ENCODE data around the gene DMC1. TPM values are rescaled to one million over a fixed set of nuclear protein-coding genes. Genes with fewer than 3 reads are reported as not detected.
"Not testable (repeated sequence)": the region's sequence is repeated elsewhere in the genome, so short reads cannot be mapped to it uniquely, and the experiment has no call there.

DMC1 gene
- total and polyA plus RNA-seq, 9 of the 15 experiments (the other 6 are each of a cell fraction or from before 2014, with no cell fraction given): 5.5 to 55.5 (median 9.8) TPM

- H3K27ac ChIP-seq (ENCODE audit: extremely low read depth, low read depth, low read length); intact Hi-C loops (cut with micrococcal nuclease); BruUV-seq (replicated peaks); CTCF ChIA-PET (ENCODE audit: low intra/inter-chr PET ratio); H3K4me3 ChIP-seq; H3K36me3 ChIP-seq (ENCODE audit: control insufficient read depth, insufficient read depth, low read length); H3K9ac ChIP-seq (ENCODE audit: insufficient read depth in 1 of 2, low read depth in 2 of 2, low read length in 2 of 2); H3K9me1 ChIP-seq (ENCODE audit: control insufficient read depth, insufficient read depth, low read length); DNase-seq (ENCODE audit: extremely low read depth in 1 of 4, low spot score in 3 of 4); H2AFZ ChIP-seq (ENCODE audit: low read depth, low read length); FAIRE-seq; ATAC-seq; in situ Hi-C loops (cut with MboI); H3K4me2 ChIP-seq (ENCODE audit: insufficient read depth, low read length); H4K20me1 ChIP-seq (replicated peaks; ENCODE audit: control insufficient read depth, insufficient read depth, low read length); H3K9me3 ChIP-seq (replicated peaks; ENCODE audit: control insufficient read depth, insufficient read depth, low read depth, low read length); H3K27me3 ChIP-seq (ENCODE audit: control insufficient read depth in 2 of 2, insufficient read depth in 2 of 2, low read length in 2 of 2); H3K79me2 ChIP-seq (ENCODE audit: control insufficient read depth, insufficient read depth, low read length): not testable (repeated sequence)
- 72% methylated on average over 4 of the region's 10 CpGs for WGBS (ENCODE audit: insufficient coverage, low coverage, missing lambda C conversion rate)
- H3K4me1 ChIP-seq (replicated peaks in 1 of 2; ENCODE audit: control insufficient read depth in 2 of 2, insufficient read depth in 2 of 2, low read length in 2 of 2): peaks cover 8 to 33% of the 10 kb centered on the region in 2 experiments; a peak in 4 of 5 replicates
- POLR2A ChIA-PET: interaction anchor here (1.5 kb wide), 1 partner anchor 10 kb away, joined by 4 read pairs; no protein-coding TSS in a partner anchor
These were observed 99.8 kb downstream of the DMC1 start for GRCh38 chr22:38470179-38470578.

GRCh38 chr22:38469306-38469781 is 100.6 kb downstream of the DMC1 start:
- ChIA-PET CTCF (ENCODE audit: low intra/inter-chr PET ratio) (no interaction called here), POLR2A (interaction anchor here (1.3 to 1.5 kb wide), 3 partner anchors 9 to 24 kb away, joined by 3 to 6 read pairs (median 4); no protein-coding TSS in a partner anchor)
- intact Hi-C loops (cut with micrococcal nuclease) (no loop called here), in situ Hi-C loops (cut with MboI) (no loop called here)
- 88% methylated on average over 3 of the region's 6 CpGs for WGBS (ENCODE audit: insufficient coverage, low coverage, missing lambda C conversion rate)
- no peaks in the 10 kb centered on the region for H4K20me1 ChIP-seq (replicated peaks; ENCODE audit: control insufficient read depth, insufficient read depth, low read length)
- H3K9ac ChIP-seq (ENCODE audit: insufficient read depth in 1 of 2, low read depth in 2 of 2, low read length in 2 of 2): peak overlapping the region in 1 of 2 experiments; percentile 99; a peak in 3 of 4 replicates
- peak overlapping the region; percentile 85; the same call in 1 of the 2 replicates for H3K4me2 ChIP-seq (ENCODE audit: insufficient read depth, low read length)
- H3K36me3 ChIP-seq (ENCODE audit: control insufficient read depth, insufficient read depth, low read length): no peaks in the 10 kb centered on the region
- H3K27ac ChIP-seq (ENCODE audit: extremely low read depth, low read depth, low read length): no peak overlapping the region
- ATAC-seq (no peak), DNase-seq (ENCODE audit: extremely low read depth in 1 of 4, low spot score in 3 of 4) (no peak), FAIRE-seq (no peak)
- no peak overlapping the region for H2AFZ ChIP-seq (ENCODE audit: low read depth, low read length)
- H3K4me3 ChIP-seq: no peak overlapping the region
- no peaks in the 10 kb centered on the region for H3K9me1 ChIP-seq (ENCODE audit: control insufficient read depth, insufficient read depth, low read length)
- no peaks in the 10 kb centered on the region for H3K9me3 ChIP-seq (replicated peaks; ENCODE audit: control insufficient read depth, insufficient read depth, low read depth, low read length)
- peaks cover 5% of the 10 kb centered on the region for H3K79me2 ChIP-seq (ENCODE audit: control insufficient read depth, insufficient read depth, low read length)
- H3K27me3 ChIP-seq (ENCODE audit: control insufficient read depth in 2 of 2, insufficient read depth in 2 of 2, low read length in 2 of 2): no peaks in the 10 kb centered on the region
- BruUV-seq (replicated peaks): no TSS peak
- H3K4me1 ChIP-seq (replicated peaks in 1 of 2; ENCODE audit: control insufficient read depth in 2 of 2, insufficient read depth in 2 of 2, low read length in 2 of 2): peaks cover 8 to 33% of the 10 kb centered on the region in 2 experiments; a peak in 4 of 5 replicates
- TF ChIP-seq CREM (IDR thresholded peaks at IDR 0.05; ENCODE audit: low read depth) (no peak), ZBTB1 (CRISPR knock-in tag; IDR thresholded peaks at IDR 0.05; ENCODE audit: borderline replicate concordance, low read depth) (no peak), DMBX1 (CRISPR knock-in tag; IDR thresholded peaks at IDR 0.05; ENCODE audit: borderline replicate concordance) (no peak), MLX (CRISPR knock-in tag; conservative IDR thresholded peaks at IDR 0.05) (no peak), ETS2 (tag; IDR thresholded peaks at IDR 0.05; ENCODE audit: borderline replicate concordance, poor library complexity, severe bottlenecking) (no peak), POLR2G (IDR thresholded peaks at IDR 0.05; ENCODE audit: low read depth, low read length) (no peak), ZBTB12 (CRISPR knock-in tag; IDR thresholded peaks at IDR 0.05) (no peak), ZFP1 (CRISPR knock-in tag; IDR thresholded peaks at IDR 0.05) (no peak), ARID3A (IDR thresholded peaks at IDR 0.05; ENCODE audit: borderline replicate concordance, low read depth, low read length) (no peak), POLR3A (IDR thresholded peaks at IDR 0.05; ENCODE audit: borderline replicate concordance, extremely low read depth, insufficient read depth, insufficient read length) (no peak), ZNF133 (CRISPR knock-in tag; IDR thresholded peaks at IDR 0.05) (no peak), ZNF717 (CRISPR knock-in tag; IDR thresholded peaks at IDR 0.05) (no peak)

Measured in K562 (cell line).